Chondrocyte (in vitro differentiated cells): ENCODE results near the gene NQO2. TPM values are rescaled to one million over a fixed set of nuclear protein-coding genes. Genes with fewer than 3 reads are reported as not detected.
A peak's percentile ranks its signal among the peaks of the same experiment; 100 is the strongest.

ENCODE experiments used
- DNase-seq: peaks from one replicate; pipeline ENCODE4 v3.0.0; 2021; ENCODE audit warnings: mixed read lengths, low spot score
- H3K27ac Mint-ChIP-seq: one replicate; pipeline ENCODE4 v1.8.0; 2021; ENCODE audit warnings: mild to moderate bottlenecking, moderate library complexity, mixed read lengths; ENCODE audit not compliant: unreplicated experiment
- H3K27me3 Mint-ChIP-seq: 2 replicates; pipeline ENCODE4 v1.8.0; 2021; ENCODE audit warnings: low read depth, mixed read lengths
- H3K36me3 Mint-ChIP-seq: 2 replicates; pipeline ENCODE4 v1.8.0; 2021; ENCODE audit warnings: low read depth, mixed read lengths
- H3K4me1 Mint-ChIP-seq: 2 replicates; pipeline ENCODE4 v1.8.0; 2021; ENCODE audit warnings: low read depth, mild to moderate bottlenecking, mixed read lengths
- H3K4me3 Mint-ChIP-seq: one replicate; pipeline ENCODE4 v1.8.0; 2021; ENCODE audit warnings: mild to moderate bottlenecking, moderate library complexity, mixed read lengths; ENCODE audit not compliant: unreplicated experiment
- H3K9me3 Mint-ChIP-seq: 2 replicates; pipeline ENCODE4 v1.8.0; 2021; ENCODE audit warnings: low read depth, mixed read lengths
- CTCF ChIP-seq: fragments of 200-600 bp; sonication (generic); IDR thresholded peaks from 2 replicates; pipeline ENCODE4 v1.5.0; 2021; ENCODE audit warnings: antibody characterized with exemption, mild to moderate bottlenecking, moderate library complexity
- total RNA-seq: library from RNA; stranded (reverse); gene quantifications from 3 replicates; pipeline ENCODE4 v1.2.1, GENCODE V29; 2021

NQO2 gene
- total RNA-seq, 1 donor from 2014 or later = 35.1 TPM

GRCh38 chr6:3011592-3011991, 11.9 kb downstream of the NQO2 start:
- Mint-ChIP-seq H3K27me3 (no peaks in the 10 kb centered on the region), H3K9me3 (peaks cover 25% of the 10 kb centered on the region), H3K4me1 (peaks cover 9% of the 10 kb centered on the region), H3K27ac (no peak overlapping the region), H3K4me3 (no peak overlapping the region), H3K36me3 (peaks cover 61% of the 10 kb centered on the region)
- no peak for TF ChIP-seq CTCF
- DNase-seq = no peak

- Mint-ChIP-seq H3K4me3 (no peak overlapping the region), H3K27ac (peak overlapping the region; percentile 8)
Observed at GRCh38 chr6:3013486-3013885, 13.8 kb downstream of the NQO2 start.

GRCh38 chr6:3013901-3014674, 14.4 kb downstream of the NQO2 start:
- H3K9me3 Mint-ChIP-seq = peaks cover 25% of the 10 kb centered on the region
- TF ChIP-seq CTCF = no peak
- no peaks in the 10 kb centered on the region for H3K27me3 Mint-ChIP-seq
- peaks cover 50% of the 10 kb centered on the region for H3K36me3 Mint-ChIP-seq
- H3K4me1 Mint-ChIP-seq = peaks cover 9% of the 10 kb centered on the region
- no peak for DNase-seq
- H3K27ac Mint-ChIP-seq = no peak overlapping the region
- H3K4me3 Mint-ChIP-seq = no peak overlapping the region

More at GRCh38 chr6:3013486-3013885, 13.8 kb downstream of the NQO2 start:
- Mint-ChIP-seq H3K9me3 (peaks cover 25% of the 10 kb centered on the region), H3K4me1 (peaks cover 9% of the 10 kb centered on the region), H3K27me3 (no peaks in the 10 kb centered on the region), H3K36me3 (peaks cover 53% of the 10 kb centered on the region)
- no peak for TF ChIP-seq CTCF
- no peak for DNase-seq

GRCh38 chr6:3014675-3015066, 15.0 kb downstream of the NQO2 start:
- Mint-ChIP-seq H3K27me3 (no peaks in the 10 kb centered on the region), H3K27ac (no peak overlapping the region), H3K4me1 (peaks cover 9% of the 10 kb centered on the region), H3K9me3 (peaks cover 25% of the 10 kb centered on the region), H3K36me3 (peaks cover 49% of the 10 kb centered on the region), H3K4me3 (no peak overlapping the region)
- TF ChIP-seq CTCF = no peak
- no peak for DNase-seq

DNA sequence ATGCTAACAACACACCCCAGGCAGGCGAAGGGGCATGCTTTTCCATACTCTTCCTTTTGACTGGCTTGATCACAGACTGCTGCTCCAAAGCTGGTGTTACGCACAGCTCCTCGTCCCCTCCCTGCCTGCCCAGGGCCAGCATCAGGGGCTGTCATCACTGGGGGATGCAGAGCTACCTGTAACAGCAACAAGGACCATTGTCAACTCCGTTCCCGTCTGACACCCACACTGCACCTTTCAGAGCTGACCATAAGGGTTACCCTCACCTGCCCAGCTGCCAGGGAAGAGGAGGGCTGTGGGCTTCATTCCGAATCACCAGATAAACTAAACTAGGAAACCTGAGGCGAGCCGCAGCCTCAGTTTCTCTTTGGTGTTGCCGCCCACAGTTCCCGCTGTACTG, 15.4 kb downstream of the NQO2 start:
- peaks cover 22% of the 10 kb centered on the region for H3K9me3 Mint-ChIP-seq
- H3K4me3 Mint-ChIP-seq = no peak overlapping the region
- DNase-seq = no peak
- no peaks in the 10 kb centered on the region for H3K27me3 Mint-ChIP-seq
- TF ChIP-seq CTCF = no peak
- H3K4me1 Mint-ChIP-seq = peaks cover 9% of the 10 kb centered on the region
- H3K27ac Mint-ChIP-seq = no peak overlapping the region
- H3K36me3 Mint-ChIP-seq = peaks cover 49% of the 10 kb centered on the region
